ENCODE measurements around the gene MAGEA11. TPM values are rescaled to one million over a fixed set of nuclear protein-coding genes. Genes with fewer than 3 reads are reported as not detected.
A peak's percentile ranks its signal among the peaks of the same experiment; 100 is the strongest.

MAGEA11 gene
- total and polyA plus RNA-seq, 4 donors, result not detected

- ATAC-seq (ENCODE audit: insufficient read depth, low FRiP score), result no peak
- 82 to 97% methylated on average over 3 of the region's 3 CpGs for WGBS, 2 donors
- H3K4me3 ChIP-seq, result no peak overlapping the region
Measured at GRCh38 chrX:149716632-149717031, 4.8 kb downstream of the MAGEA11 start.

GRCh38 chrX:149717803-149718202 is 5.9 kb downstream of the MAGEA11 start:
- peak in 1 of 3 donors; percentile 3 for DNase-seq
- H3K27ac ChIP-seq (ENCODE audit: low read depth in 1 of 2, low read length in 1 of 2), result no peak overlapping the region

More at GRCh38 chrX:149716632-149717031, 4.8 kb downstream of the MAGEA11 start:
- Histone ChIP-seq H3K9ac (ENCODE audit: insufficient read depth in 1 of 2, low read length in 2 of 2) (no peak overlapping the region), H3K27me3 (ENCODE audit: control insufficient read depth in 3 of 3, insufficient read depth in 3 of 3, low read length in 2 of 3) (peaks cover 0 to 2% (median 0%) of the 10 kb centered on the region in 3 donors), H3K9me3 (ENCODE audit: control insufficient read depth in 4 of 4, insufficient read depth in 3 of 4, low read length in 3 of 4) (peaks cover 0 to 3% (median 1%) of the 10 kb centered on the region in 4 donors), H3K36me3 (ENCODE audit: control insufficient read depth in 4 of 4, insufficient read depth in 4 of 4, low read length in 4 of 4) (no peaks in the 10 kb centered on the region), H3K27ac (ENCODE audit: low read depth in 1 of 2, low read length in 1 of 2) (no peak overlapping the region), H3K4me1 (ENCODE audit: control insufficient read depth in 5 of 5, insufficient read depth in 5 of 5, low read length in 5 of 5) (no peaks in the 10 kb centered on the region)
- DNase-seq, result no peak
- TF ChIP-seq CTCF (IDR thresholded peaks at IDR 0.05; ENCODE audit: control extremely low read depth, extremely low read depth), result no peak

GRCh38 chrX:149718757-149719156 is 6.9 kb downstream of the MAGEA11 start:
- TF ChIP-seq CTCF (IDR thresholded peaks at IDR 0.05; ENCODE audit: control extremely low read depth, extremely low read depth), result no peak
- Histone ChIP-seq H3K36me3 (ENCODE audit: control insufficient read depth in 4 of 4, insufficient read depth in 4 of 4, low read length in 4 of 4) (no peaks in the 10 kb centered on the region), H3K4me3 (no peak overlapping the region), H3K9ac (ENCODE audit: insufficient read depth in 1 of 2, low read length in 2 of 2) (no peak overlapping the region), H3K27ac (ENCODE audit: low read depth in 1 of 2, low read length in 1 of 2) (no peak overlapping the region), H3K9me3 (ENCODE audit: control insufficient read depth in 4 of 4, insufficient read depth in 3 of 4, low read length in 3 of 4) (peaks cover 0 to 3% (median 1%) of the 10 kb centered on the region in 4 donors), H3K27me3 (ENCODE audit: control insufficient read depth in 3 of 3, insufficient read depth in 3 of 3, low read length in 2 of 3) (peaks cover 0 to 2% (median 0%) of the 10 kb centered on the region in 3 donors), H3K4me1 (ENCODE audit: control insufficient read depth in 5 of 5, insufficient read depth in 5 of 5, low read length in 5 of 5) (no peaks in the 10 kb centered on the region)
- no peak for DNase-seq
- no peak for ATAC-seq (ENCODE audit: insufficient read depth, low FRiP score)
- WGBS, 2 donors, result 60 to 64% methylated on average over 1 of the region's 1 CpG

More at GRCh38 chrX:149717803-149718202, 5.9 kb downstream of the MAGEA11 start:
- Histone ChIP-seq H3K9me3 (ENCODE audit: control insufficient read depth in 4 of 4, insufficient read depth in 3 of 4, low read length in 3 of 4) (peaks cover 0 to 3% (median 1%) of the 10 kb centered on the region in 4 donors), H3K9ac (ENCODE audit: insufficient read depth in 1 of 2, low read length in 2 of 2) (no peak overlapping the region), H3K4me3 (no peak overlapping the region), H3K4me1 (ENCODE audit: control insufficient read depth in 5 of 5, insufficient read depth in 5 of 5, low read length in 5 of 5) (no peaks in the 10 kb centered on the region), H3K27me3 (ENCODE audit: control insufficient read depth in 3 of 3, insufficient read depth in 3 of 3, low read length in 2 of 3) (peaks cover 0 to 2% (median 0%) of the 10 kb centered on the region in 3 donors), H3K36me3 (ENCODE audit: control insufficient read depth in 4 of 4, insufficient read depth in 4 of 4, low read length in 4 of 4) (no peaks in the 10 kb centered on the region)
- no peak for TF ChIP-seq CTCF (IDR thresholded peaks at IDR 0.05; ENCODE audit: control extremely low read depth, extremely low read depth)
- ATAC-seq (ENCODE audit: insufficient read depth, low FRiP score), result no peak
- WGBS, 2 donors, result 58 to 76% methylated on average over 5 of the region's 5 CpGs
